Activated CD8-positive, alpha-beta memory T cell treated with anti-CD3 and anti-CD28 coated beads, Interleukin-2, amount 50 U/mL, for 48 hours (primary cell): ENCODE results near the gene PRLR.
"Not testable (repeated sequence)": the region's sequence is repeated elsewhere in the genome, so short reads cannot be mapped to it uniquely, and the experiment has no call there.

Source experiments
- DNase-seq: peaks from one replicate; pipeline ENCODE4 v3.0.0-alpha.2; 2020

Gene PRLR

DNA sequence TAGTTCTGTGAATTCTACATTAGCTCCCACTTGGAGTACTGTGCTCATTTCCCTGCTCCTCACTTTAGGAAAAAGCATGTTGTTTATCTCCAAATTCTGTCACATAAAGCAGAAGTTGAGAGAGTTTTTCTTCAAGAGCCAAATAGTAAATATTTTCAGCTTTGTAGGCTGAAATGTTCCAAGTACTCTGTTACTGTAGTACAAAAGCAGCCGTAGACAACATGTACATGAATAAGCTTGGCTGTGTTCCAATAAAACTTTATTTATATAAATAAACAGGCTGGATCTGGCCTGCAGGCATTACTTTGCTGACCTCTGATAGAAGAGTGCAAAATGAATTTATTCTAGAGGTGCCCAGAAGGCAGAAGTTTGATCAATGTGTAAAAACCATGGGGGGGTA, 109.6 kb downstream of the PRLR start:
- no peak for DNase-seq

DNA sequence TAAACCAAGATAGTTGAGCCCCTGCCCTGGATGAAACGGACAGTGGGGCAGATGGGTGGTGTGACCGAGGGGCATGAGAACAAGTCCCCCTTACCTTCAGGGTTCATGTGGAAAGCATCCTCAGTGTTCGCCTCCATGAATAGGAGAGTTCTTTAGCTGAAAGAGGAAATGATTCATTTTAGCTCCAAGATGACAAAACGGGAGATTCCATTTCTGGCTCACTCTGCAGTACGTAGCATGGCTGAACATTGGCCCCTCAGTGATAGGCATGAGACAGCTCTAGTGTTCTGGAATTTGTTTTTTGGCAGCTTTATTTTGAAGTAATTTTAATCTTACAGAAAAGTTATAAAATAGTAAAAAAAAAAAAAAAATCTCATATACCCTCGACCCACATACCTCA, 112.3 kb downstream of the PRLR start:
- DNase-seq = no peak

DNA sequence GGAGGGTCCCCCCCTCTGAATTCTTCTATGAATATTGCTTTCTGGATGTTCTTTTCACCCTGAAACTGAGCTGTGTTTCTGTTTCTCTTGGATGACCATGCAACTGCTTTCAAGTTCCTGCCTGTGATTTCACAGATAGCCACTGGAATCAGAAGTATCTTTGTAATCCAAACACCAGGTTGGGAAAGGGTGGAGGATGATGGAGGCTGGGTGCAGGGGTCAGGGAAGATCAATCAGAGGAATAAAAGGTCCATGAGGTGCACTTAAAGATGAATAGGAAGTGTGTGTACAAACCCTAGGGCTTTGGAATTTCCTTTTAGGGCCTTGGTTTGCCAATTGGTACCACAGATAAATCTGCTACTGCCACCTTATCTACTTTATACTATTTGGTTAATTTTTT, 114.4 kb downstream of the PRLR start:
- DNase-seq = no peak

DNA sequence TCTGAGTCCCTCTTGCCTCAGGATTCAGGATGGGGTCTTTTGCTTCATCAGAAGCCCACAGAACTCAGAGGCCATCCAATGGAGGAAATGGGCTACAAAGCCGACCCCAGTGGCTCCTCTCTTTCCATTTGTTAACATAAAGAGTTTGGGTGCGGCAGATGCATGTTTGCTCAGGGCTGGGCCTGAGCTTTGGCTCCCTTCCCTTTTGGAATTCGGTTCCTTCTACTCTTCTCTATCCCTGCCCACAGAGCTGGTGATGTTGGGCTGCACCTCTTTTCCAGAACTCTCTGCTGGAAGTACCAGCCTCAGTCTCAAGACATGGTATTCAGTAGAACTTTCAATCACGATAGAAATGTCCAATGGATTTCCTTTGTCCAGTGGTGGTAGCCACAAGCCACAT, 115.6 kb downstream of the PRLR start:
- no peak for DNase-seq

DNA sequence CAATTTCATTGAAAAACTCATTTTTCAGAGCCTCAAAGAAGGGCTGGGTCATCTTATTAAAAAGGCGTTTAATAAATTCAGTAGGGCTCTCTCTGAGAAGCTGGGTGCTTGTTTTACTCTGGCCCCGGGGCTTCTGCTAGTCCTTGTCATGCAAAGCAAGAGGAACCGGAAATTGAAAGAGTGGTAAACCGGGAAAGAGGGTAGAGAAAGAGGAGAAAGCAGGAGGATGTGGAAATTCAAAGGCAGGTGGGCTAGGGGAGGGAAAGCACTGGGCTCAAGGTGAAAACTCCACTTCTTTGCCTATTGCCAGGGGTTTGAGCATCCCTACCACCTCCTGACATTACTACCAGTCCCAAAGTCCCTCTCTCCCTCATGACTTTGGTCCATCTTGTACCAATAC, 118.0 kb downstream of the PRLR start:
- DNase-seq = no peak

GRCh38 chr5:35104550-35104949, 125.7 kb downstream of the PRLR start:
- DNase-seq = not testable (repeated sequence)

DNA sequence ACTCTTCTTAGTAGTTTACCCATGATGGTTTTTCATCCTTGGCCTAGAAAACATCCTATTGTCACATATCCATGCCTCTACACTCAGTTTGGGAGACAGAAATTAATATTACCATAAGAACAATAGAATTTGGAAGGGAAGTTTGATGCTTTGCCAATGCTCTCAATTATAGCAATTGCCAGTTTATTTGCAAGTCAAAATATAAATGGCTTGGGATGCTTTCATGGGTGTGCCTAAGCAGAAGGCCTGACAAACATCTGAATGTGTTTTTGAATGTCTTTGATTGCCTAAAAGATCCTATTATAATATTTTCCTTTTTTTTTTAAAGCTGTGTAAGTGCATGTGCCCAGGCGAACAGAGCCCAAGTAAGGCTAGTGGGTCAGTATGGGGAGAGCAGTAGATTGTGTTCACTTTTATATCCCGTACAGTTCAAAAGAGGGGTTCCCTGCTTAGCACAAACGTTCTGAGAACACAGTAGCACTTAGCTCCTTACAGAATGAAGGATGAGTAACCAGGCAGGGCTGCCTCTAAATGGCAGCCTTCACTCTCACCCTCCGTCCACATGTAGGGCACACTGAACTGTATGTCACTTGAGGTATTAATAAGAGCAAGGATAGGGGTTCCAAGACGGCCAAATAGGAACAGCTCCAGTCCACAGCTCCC, 126.5 kb downstream of the PRLR start:
- no peak for DNase-seq

GRCh38 chr5:35101720-35102119, 128.6 kb downstream of the PRLR start:
- DNase-seq = not testable (repeated sequence)

- DNase-seq = no peak
Measured at GRCh38 chr5:35101016-35101415, 129.3 kb downstream of the PRLR start.

DNA sequence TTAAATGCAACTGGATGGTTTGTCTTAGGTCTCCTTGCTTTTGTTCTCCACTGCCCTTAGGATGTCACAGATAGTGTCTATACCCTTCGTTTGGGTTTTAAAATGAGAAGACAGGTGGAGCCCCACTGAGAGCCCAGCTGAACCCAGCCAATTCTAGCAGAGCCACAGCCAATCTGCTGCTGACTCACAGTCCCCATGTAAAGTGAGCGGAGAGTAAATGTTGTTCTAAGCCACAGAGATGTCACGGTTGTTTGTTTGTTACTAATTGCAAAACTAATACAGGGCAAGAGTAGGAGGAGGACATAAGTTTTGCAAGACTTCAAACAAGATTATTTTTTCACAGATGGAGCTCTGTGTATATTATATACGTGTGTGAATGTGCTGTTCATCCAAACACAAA, 132.1 kb downstream of the PRLR start:
- no peak for DNase-seq

GRCh38 chr5:35096932-35097331, 133.4 kb downstream of the PRLR start:
- DNase-seq = no peak

GRCh38 chr5:35096216-35096615, 134.1 kb downstream of the PRLR start:
- no peak for DNase-seq

DNA sequence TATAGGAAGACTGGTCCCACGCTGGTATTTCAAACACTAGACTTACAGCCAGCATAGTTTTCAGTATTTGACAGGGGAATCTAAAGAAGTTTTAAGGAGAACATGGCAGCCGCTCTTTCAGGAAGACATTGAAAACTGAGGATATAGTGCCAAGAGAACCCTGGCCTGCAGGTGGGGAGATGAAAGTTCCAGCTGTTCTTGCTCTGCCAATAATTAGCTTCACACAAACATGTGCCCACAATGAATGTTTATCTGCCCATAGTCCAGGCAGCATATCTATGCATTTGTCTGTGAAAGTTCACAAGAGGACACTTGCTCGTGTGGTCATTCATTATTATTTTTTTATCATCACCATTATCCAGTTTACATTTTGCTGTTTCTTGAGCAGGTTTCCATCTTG, 134.9 kb downstream of the PRLR start:
- no peak for DNase-seq

DNA sequence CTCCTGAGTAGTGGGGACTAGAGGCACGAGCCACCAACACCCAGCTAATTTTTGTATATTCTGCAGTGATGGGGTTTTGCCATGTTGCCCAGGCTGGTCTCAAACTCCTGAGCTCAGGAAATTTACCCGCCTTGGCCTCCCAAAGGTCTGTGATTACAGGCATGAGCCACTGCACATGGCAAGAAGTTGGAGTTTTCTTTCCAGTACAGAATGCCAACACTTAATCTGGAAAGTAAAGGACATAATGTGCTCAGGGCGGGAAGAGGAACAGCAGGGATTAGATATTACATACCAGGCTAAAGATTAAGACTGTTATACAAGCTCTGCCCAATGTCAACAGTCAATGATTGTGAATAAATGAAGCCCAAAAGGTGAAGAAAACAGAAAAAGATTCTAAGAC, 135.3 kb downstream of the PRLR start:
- no peak for DNase-seq

DNA sequence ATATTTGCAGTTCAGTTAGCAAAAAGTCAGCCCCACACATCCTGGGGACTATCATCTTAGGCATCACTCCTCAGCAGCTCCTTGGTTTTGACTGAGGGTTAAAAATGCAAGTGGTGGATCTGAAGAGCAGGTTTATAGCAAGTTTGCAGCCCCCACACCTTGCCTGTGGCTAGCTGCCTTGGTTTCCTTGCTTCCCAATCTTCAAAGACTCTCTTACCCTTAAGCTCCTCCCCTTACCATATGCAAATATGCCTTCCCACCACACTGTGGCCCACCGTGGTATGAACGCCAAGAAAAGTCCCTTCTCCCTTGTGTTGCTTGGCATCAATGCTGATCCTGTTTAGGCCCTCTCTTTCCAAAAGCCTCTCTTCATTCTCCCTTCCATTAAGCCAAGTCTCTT, 137.6 kb downstream of the PRLR start:
- DNase-seq = no peak

DNA sequence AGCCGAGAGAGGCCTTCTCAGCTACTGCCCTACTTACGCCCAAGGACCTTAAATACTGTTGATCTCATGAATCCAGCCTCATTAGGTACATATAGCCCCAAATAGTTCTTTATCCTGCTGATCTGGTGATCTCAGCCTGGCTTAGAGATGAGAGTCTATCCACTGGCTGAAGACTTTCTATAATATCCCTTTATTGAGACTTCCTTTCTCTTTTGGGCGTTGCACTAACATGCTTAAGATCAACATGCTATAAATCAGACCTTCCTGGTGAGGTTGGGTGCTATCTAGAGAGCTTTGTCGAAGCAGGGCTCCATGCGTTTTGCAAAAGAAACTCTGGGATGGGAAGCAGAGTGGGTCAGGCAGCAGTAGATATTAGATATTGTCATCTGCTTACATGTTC, 138.6 kb downstream of the PRLR start:
- no peak for DNase-seq

- peak; percentile 60 for DNase-seq
Measured at GRCh38 chr5:35089334-35090314, 140.7 kb downstream of the PRLR start.

- DNase-seq = no peak
Measured at GRCh38 chr5:35087991-35088390, 142.3 kb downstream of the PRLR start.

DNA sequence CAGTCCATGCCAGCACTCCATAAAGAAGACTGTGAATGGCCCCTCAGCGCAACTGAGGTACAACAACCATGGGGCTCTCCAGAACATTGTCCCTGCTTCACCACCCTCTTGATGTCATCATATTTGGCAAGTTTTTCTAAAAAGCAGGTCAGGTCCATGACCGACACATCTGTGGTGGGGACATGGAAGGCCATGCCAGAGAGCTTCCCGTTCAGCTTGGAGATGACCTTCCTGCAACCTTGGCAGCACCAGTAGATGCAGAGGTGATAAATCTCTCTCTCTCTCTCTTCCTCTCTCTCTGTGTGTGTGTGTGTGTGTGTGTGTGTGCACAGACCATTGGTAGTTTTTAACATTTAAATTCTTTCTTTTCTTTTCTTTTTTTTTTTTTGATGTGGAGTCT, 147.1 kb downstream of the PRLR start:
- no peak for DNase-seq

- no peak for DNase-seq
Measured at GRCh38 chr5:35082530-35082929, 147.8 kb downstream of the PRLR start.

DNA sequence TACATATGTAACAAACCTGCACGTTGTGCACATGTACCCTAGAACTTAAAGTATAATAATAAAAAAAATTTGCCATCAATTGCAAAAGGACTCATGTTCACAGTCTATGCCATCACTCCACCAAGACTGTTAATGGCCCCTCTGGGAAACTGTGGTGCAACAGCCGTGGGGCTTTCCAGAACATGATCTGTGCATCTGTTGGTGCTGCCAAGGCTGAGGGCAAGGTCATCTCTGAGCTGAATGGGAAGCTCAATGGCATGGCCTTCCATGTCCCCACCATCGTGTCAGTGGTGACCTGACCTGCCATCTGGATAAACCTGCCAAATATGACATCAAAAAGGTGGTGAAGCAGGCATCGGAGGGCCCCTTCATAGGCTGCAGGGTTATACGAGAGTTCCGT, 149.2 kb downstream of the PRLR start:
- no peak for DNase-seq

DNA sequence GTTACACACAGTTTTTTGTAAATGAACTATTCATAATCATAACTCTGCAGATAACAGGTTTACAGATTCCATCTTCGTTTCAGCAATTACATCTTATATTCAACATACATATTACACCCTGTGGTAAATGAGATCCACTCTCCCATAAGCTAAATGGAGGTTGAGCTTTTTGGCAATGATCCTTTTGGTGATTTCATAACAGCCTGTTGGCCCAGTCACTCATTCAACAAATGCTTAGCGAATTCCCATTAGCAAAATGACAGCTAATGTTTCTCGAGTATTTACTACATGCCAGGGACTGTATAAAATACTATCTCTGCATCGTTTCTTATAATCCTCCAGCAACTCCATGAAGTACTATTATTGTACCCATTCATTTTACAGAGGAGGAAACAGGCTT, 157.1 kb downstream of the PRLR start:
- no peak for DNase-seq

GRCh38 chr5:35069188-35069587, 161.1 kb downstream of the PRLR start:
- DNase-seq = no peak

GRCh38 chr5:35067985-35068384, 162.3 kb downstream of the PRLR start:
- no peak for DNase-seq
